Stimulated activated CD4-positive, alpha-beta T cell treated with anti-CD3 and anti-CD28 coated beads, TNF-alpha, amount 100 ng/mL, for 4 hours (primary cell): ENCODE data around the gene MRPL9.

ENCODE experiments used
- DNase-seq, 3 experiments: peaks; one replicate each; pipeline ENCODE4 v3.0.0-alpha.2; 2020; ENCODE audit warnings: low read depth in 3 of 3

Gene MRPL9

DNA sequence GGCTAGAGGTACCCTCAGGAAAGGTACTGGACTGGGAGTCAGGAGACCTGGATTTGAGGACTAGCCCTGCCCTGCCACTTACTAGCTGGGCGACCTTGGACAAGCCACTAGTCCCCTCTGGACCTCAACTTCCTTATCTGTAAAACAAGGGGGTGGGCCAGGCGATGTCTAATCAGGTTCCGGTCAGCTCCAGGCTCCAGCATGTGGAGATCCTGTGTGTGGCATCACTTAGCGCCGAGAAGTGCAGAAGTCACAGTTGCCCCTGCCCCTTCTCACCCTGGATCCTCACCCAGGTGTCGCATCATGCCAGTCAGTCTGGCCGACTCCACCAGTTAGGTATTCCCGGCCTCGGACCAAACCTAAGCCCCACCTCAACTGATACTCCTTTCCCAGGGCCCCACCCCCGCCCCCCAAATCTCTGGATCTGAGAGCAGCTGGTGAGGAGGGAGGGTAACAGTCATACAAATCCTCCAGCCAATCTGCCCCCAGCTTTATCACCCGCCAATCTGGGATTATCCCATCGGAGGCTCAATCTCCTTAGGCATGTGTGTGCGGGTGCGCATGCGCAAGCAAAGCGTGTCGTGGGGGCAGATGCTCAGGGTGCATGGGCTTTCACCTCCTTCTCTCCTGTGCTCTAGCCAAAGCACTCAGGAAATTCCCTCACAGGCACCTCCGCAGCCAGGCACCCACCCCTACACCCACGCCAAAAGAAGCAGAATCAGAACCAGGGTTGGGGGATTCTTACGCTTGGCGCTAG, 52.1 kb downstream of the MRPL9 start:
- DNase-seq, result no peak

DNA sequence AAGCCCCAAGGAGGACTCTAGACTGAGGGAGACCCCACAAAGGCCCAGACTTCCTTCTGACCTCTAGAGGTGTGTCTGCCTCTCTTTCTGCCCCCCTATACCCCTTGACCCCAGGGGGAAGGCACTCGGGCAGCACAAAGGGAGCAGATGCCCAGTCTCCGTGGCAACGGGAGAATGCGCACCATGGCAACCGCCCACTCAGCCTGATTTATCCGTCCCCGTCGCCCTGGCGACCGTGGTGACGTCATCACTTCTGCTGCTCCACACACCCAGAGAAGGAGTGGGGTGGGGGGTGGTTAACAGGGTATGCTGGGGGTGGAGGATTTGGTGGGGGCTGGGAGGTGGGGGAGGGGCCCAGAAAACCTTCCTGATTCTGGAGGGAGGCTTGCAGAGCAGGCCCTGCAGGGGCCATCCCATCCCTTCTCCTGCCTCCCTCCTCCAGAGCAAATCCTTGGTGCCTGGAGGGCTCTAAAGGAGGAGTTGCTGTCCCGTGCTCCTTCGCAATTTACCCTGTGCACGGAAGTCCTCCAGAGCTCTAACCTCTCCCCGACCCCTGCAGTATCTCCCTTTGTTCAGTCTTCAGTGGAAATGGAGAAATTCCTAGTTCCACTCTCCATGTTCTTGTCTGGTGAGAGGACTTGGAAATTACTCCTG, 53.0 kb downstream of the MRPL9 start:
- DNase-seq, result peak in 2 of 3 experiments; percentile 8 to 13
